A673 (cell line): ENCODE data around the gene CORO2A. TPM values are rescaled to one million over a fixed set of nuclear protein-coding genes. Genes with fewer than 3 reads are reported as not detected.

Experiments
- BruUV-seq: library from RNA; stranded (reverse); fragments of 400-500 nt; replicated peaks from 2 replicates; lab custom pipeline; 2021; lab: Mats Ljungman, UMichigan
- CTCF ChIA-PET: fragments of 300-600 bp; sonication (Branson Sonifier 250); formaldehyde crosslinking; loops from one replicate; lab custom pipeline; 2022; ENCODE audit warnings: antibody characterized with exemption; lab: Charles Lee
- POLR2A ChIA-PET: fragments of 300-600 bp; sonication (Branson Sonifier 250); formaldehyde crosslinking; loops from one replicate; lab custom pipeline; 2022; ENCODE audit warnings: antibody characterized with exemption; ENCODE audit not compliant: low non-redundant PET; lab: Charles Lee
- DNase-seq: peaks from one replicate; pipeline ENCODE4 v3.0.0-alpha.2; 2015; ENCODE audit warnings: low spot score
- H3K27ac ChIP-seq: fragments of 200-600 bp; sonication (generic); 2 replicates; pipeline ENCODE4 v1.5.1; 2016; ENCODE audit warnings: mixed run types, low read depth, mild to moderate bottlenecking, mixed read lengths, antibody characterized with exemption, low read length; ENCODE audit not compliant: poor library complexity, severe bottlenecking
- H3K27me3 ChIP-seq: fragments of 200-600 bp; sonication (generic); replicated peaks from 2 replicates; pipeline ENCODE4 v1.6.1; 2017; ENCODE audit warnings: mixed run types, low read depth, mild to moderate bottlenecking, mixed read lengths, antibody characterized with exemption, low read length; ENCODE audit not compliant: insufficient read depth, poor library complexity
- H3K36me3 ChIP-seq: fragments of 200-600 bp; sonication (generic); 2 replicates; pipeline ENCODE4 v1.6.1; 2016; ENCODE audit warnings: mixed run types, mild to moderate bottlenecking, mixed read lengths, antibody characterized with exemption, low read length; ENCODE audit not compliant: insufficient read depth, poor library complexity, severe bottlenecking
- H3K4me1 ChIP-seq: fragments of 200-600 bp; sonication (generic); 2 replicates; pipeline ENCODE4 v1.6.1; 2017; ENCODE audit warnings: mixed run types, mild to moderate bottlenecking, mixed read lengths, antibody characterized with exemption, low read length; ENCODE audit not compliant: insufficient read depth, poor library complexity, severe bottlenecking
- H3K4me3 ChIP-seq: fragments of 200-600 bp; sonication (generic); 2 replicates; pipeline ENCODE4 v1.5.1; 2016; ENCODE audit warnings: low read depth, mixed run types, mild to moderate bottlenecking, mixed read lengths, low read length; ENCODE audit not compliant: poor library complexity, severe bottlenecking
- H3K9me3 ChIP-seq: fragments of 200-600 bp; sonication (generic); 2 replicates; pipeline ENCODE4 v1.6.1; 2016; ENCODE audit warnings: mixed run types, low read depth, mild to moderate bottlenecking, mixed read lengths, antibody characterized with exemption, low read length; ENCODE audit not compliant: poor library complexity, severe bottlenecking
- EZH2 ChIP-seq: fragments of 200-600 bp; sonication (generic); IDR thresholded peaks from 2 replicates; pipeline ENCODE4 v1.6.1; 2017; ENCODE audit warnings: borderline replicate concordance, low read depth, mild to moderate bottlenecking, mixed read lengths, antibody characterized with exemption, low read length; ENCODE audit not compliant: poor library complexity, severe bottlenecking
- intact Hi-C: fragments of 100-400 bp; cut with micrococcal nuclease; formaldehyde crosslinking; loops from one replicate; pipeline ENCODE4 v1.10.0; 2022; ENCODE audit not compliant: unreplicated experiment
- total RNA-seq: library from RNA; stranded (reverse); gene quantifications from 2 replicates; pipeline ENCODE4 v1.2.3, GENCODE V29; 2021
- TF ChIP-seq, protein P1 (sequence below): fragments of 300-800, 200-600 bp; sonication (generic); conservative IDR thresholded peaks from 2 replicates; pipeline ENCODE4 v1.5.1; 2017; ENCODE audit warnings: low read depth, mild to moderate bottlenecking, antibody characterized with exemption, low read length, moderate library complexity, mixed read lengths

The CORO2A gene
- total RNA-seq, 1 experiment from 2014 or later = 0.52 TPM

GRCh38 chr9:98168941-98169488 is 23.4 kb downstream of the CORO2A start:
- DNase-seq = no peak
- H3K4me3 ChIP-seq = no peak overlapping the region
- no peaks in the 10 kb centered on the region for H3K36me3 ChIP-seq
- no peaks in the 10 kb centered on the region for H3K4me1 ChIP-seq
- H3K27ac ChIP-seq = no peak overlapping the region
- no peaks in the 10 kb centered on the region for H3K27me3 ChIP-seq
- H3K9me3 ChIP-seq = no peaks in the 10 kb centered on the region
- TF ChIP-seq, protein P1, sequence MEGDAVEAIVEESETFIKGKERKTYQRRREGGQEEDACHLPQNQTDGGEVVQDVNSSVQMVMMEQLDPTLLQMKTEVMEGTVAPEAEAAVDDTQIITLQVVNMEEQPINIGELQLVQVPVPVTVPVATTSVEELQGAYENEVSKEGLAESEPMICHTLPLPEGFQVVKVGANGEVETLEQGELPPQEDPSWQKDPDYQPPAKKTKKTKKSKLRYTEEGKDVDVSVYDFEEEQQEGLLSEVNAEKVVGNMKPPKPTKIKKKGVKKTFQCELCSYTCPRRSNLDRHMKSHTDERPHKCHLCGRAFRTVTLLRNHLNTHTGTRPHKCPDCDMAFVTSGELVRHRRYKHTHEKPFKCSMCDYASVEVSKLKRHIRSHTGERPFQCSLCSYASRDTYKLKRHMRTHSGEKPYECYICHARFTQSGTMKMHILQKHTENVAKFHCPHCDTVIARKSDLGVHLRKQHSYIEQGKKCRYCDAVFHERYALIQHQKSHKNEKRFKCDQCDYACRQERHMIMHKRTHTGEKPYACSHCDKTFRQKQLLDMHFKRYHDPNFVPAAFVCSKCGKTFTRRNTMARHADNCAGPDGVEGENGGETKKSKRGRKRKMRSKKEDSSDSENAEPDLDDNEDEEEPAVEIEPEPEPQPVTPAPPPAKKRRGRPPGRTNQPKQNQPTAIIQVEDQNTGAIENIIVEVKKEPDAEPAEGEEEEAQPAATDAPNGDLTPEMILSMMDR = no peak
- no peak for TF ChIP-seq EZH2
- no TSS peak for BruUV-seq
- POLR2A ChIA-PET = no interaction called here
- intact Hi-C loops = no loop called here
- CTCF ChIA-PET = interaction anchor here (0.6 kb wide), 1 partner anchor 94 kb away, joined by 3 read pairs; no protein-coding TSS in a partner anchor

DNA sequence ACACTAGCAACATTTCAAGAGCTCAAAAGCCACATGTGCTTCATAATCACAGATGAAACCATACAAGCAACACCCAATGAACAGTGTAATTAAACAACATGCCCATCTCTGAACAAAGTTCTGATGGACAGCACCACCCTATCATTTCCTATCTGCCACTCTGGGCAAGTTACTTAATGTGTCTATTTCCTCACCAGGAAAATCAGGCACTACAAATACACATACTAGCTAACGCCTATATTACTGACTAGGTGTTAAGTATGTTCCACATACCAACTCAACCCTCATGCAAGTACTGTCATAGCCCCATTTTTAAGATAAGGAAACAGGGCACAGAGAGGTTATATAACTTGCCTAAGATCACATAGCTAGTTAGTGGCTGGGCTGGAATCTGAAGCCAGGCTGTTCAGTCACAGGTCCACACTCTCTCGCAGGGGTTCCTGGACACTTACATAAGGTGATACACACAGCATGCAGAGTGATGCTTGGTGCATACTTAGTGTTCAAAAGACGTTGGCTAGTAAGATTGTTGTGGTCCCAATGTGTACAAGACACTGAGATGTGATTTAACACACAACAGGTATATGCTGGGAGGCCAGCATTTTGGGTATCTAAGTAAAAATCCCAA is 24.2 kb downstream of the CORO2A start:
- TF ChIP-seq EZH2 = no peak
- TF ChIP-seq, protein P1 = no peak
- no TSS peak for BruUV-seq
- POLR2A ChIA-PET = no interaction called here

GRCh38 chr9:98164912-98165311 is 27.5 kb downstream of the CORO2A start:
- no peak for TF ChIP-seq EZH2
- TF ChIP-seq, protein P1 = no peak
- DNase-seq = no peak
- intact Hi-C loops = no loop called here
- BruUV-seq = no TSS peak
- H3K4me1 ChIP-seq = no peaks in the 10 kb centered on the region
- ChIA-PET CTCF (no interaction called here), POLR2A (no interaction called here)
- H3K27me3 ChIP-seq = no peaks in the 10 kb centered on the region
- H3K27ac ChIP-seq = no peak overlapping the region
- H3K36me3 ChIP-seq = no peaks in the 10 kb centered on the region
- no peak overlapping the region for H3K4me3 ChIP-seq
- H3K9me3 ChIP-seq = no peaks in the 10 kb centered on the region

More for the DNA sequence above, 24.2 kb downstream of the CORO2A start:
- intact Hi-C loops = no loop called here
- Histone ChIP-seq H3K9me3 (no peaks in the 10 kb centered on the region), H3K27me3 (no peaks in the 10 kb centered on the region), H3K36me3 (no peaks in the 10 kb centered on the region), H3K4me3 (no peak overlapping the region), H3K27ac (no peak overlapping the region), H3K4me1 (no peaks in the 10 kb centered on the region)
- DNase-seq = no peak
- CTCF ChIA-PET = interaction anchor here (0.6 kb wide), 1 partner anchor 94 kb away, joined by 3 read pairs; no protein-coding TSS in a partner anchor
